Activated CD4-positive, alpha-beta T cell treated with anti-CD3 and anti-CD28 coated beads for 4 hours (primary cell): ENCODE results near the gene MALRD1.

Experiments
- DNase-seq, 2 donors: peaks; one replicate each; pipeline ENCODE4 v3.0.0-alpha.2; 2020

MALRD1 gene

DNA sequence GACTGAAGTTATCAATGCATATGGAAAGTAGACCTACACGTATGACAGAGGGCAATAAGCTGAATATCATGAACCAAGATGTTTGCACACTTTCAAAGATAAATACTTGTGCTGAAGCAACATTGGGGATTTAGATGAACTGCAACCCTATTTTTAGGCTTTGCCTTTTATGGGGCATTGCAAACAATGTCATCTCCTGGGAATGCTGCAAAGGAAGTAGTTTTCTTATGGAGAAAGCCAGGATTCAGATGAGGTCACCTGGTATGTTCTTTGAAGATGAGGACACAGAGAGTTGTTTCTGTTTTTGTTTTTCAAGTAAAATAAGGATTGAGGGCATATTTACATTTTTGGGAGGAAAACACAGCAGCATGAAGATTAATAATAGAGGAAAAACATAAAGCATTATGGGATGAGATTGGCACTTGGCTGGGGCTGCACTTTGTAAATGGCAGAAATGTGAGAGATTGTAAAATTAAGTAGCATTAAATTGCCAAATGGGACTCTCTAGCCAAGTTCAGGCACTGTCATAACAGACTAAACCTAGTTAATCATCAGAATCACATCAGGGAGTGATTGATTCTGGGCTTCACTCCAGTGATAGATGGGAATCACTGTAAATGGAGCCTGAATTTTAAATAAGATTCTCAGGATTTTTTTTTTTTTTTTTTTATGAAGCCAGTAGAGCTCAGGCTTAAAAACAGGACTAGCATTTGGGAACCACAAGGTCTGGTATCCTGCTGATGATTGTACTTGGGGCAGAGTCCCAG lies 63.1 kb downstream of the MALRD1 start:
- DNase-seq, result no peak

DNA sequence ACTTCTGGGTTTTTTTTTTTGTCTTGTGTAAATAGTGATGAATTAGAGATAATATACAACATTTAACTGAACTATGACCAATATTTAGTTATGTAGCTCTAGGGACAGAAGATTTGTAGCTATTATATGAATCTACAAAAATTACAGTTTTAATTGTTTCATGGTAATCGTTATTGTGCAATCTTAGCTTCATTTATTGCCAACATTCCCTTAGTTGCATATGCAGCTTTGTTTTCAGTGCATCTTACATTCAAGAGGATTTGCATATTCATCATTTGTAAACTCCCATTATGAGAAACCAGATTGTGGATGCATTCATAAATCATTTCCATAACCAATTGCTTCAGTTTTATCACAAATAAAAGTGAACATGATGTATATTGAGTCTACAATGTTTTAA lies 68.8 kb downstream of the MALRD1 start:
- DNase-seq, result no peak

DNA sequence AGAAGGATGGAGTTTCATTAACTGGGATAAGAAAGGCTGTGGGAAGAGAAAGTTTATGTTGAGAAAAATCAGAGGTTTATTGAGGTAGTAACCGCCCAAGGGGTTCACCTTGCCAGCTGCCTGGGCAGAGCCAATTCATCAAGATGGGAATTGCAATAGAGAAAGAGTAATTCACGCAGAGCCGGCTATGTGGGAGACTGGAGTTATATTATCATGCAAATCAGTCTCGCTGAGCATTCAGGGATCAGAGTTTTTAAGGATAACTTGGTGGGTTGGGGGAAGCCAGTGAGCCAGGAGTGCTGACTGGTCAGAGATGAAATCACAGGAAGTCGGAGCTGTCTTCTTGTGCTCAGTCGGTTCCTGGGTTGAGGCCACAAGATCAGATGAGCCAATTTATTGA lies 70.6 kb downstream of the MALRD1 start:
- no peak for DNase-seq

DNA sequence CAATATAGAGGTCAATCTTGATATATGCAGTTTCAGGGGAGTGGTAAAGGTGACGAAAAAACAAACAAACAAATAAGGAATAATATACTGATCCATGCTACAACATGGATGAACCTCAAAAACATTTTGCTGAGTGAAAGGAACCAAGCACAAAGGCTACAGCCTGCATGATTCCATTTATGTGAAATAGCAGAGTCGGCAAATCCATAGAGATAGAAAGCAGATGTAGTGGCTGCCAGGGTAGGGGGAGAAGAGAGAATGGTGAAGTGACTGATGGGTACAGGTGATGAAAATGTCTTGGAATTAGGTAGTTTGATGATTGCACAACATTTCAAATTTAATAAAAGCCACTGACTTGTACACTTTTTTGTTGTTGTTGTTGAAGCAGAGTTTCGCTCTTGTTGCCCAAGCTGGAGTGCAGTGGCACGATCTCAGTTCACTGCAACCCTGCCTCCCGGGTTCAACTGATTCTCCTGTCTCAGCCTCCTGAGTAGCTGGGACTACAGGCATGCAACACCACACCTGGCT lies 71.8 kb downstream of the MALRD1 start:
- DNase-seq, result no peak

DNA sequence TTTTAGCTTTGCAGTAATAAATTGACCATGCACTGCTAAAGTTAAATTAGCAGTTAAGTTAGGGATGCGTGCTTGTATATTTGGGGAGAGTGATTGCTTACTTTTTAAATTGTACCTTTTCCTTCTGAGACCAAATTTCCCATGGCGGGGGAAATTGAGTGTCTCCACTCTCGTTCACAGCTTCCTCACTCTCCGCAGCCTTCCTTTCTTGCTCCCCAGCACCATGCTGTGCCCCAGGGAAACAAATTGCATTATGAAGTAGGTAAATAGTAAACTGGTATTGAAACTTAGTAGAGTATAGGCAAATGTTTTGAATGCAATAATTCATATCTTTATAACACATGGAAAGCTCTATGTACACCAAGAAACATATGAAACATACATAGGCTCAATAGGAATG lies 85.4 kb downstream of the MALRD1 start:
- no peak for DNase-seq

DNA sequence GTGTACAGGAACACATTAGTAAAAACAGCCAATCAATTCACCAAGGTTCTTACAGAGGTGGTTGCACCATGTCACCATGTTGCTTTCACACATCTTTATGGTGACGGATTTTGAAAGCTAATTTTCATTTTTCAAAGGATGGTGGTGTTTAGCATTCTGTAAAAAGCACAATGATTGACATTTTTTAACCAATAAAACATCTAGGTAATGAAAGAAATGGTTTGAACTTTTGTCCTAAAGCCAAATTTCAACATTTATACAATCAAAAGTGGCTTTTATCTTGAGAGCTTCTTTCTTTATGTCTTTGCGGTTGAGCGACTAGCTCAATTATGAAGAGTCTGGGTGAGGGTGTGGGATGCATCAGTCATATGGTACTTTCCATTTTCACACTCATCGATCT lies 94.4 kb downstream of the MALRD1 start:
- DNase-seq, result no peak

DNA sequence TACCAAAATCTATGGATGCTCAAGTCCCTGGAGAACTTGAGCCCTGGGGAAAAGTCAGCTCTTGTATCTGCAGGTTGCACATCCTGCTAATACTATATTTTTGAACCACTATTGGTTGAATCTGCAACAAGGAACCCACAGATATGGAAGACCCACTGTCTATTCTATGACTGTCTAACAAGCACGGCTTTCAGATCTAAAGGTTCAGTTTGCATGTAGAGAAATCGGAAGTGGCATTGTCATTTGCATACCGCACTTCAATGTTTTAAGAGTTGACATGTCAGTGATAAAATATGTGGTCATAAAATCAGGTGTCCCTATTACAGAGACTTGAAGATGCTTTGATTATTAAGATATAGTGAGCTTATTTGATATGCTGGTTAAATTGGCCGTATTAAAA lies 95.6 kb downstream of the MALRD1 start:
- no peak for DNase-seq

DNA sequence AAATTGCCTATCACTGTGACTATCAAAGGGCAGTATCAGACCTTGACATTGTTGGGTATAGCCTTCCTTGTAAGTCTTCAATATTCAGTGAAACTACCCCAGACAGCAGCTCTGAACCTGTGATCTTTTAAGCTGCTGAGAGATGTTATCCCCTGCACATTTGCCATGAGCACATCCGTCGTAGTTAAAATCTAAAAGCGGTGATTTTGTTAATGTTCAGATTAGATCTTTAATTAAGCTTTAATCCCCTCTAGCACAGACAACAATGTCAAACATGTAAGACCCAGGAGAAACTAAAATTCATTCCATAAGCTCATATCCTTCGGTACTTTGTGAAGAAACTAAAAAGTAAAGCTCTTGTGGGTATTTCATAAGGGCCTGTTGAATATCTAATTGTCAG lies 105.8 kb downstream of the MALRD1 start:
- DNase-seq, result no peak

DNA sequence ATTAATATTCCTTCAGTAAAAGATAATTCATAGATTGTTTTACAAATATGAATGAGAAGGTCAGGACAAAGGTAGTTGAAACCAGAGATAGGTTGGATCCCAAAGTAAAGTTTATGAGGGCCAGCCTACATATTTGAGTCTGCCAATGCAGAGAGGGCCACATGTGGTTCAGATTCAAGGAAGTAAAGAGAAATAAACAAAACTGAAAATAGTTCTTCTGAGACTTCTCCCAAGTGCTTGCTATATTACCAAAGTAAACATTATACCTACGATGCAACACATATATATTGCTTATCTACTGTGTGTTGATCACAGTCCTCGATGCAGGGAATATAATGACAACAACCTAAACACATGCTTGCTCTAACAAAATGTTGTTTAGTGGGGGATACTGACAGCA lies 109.8 kb downstream of the MALRD1 start:
- DNase-seq, result no peak

DNA sequence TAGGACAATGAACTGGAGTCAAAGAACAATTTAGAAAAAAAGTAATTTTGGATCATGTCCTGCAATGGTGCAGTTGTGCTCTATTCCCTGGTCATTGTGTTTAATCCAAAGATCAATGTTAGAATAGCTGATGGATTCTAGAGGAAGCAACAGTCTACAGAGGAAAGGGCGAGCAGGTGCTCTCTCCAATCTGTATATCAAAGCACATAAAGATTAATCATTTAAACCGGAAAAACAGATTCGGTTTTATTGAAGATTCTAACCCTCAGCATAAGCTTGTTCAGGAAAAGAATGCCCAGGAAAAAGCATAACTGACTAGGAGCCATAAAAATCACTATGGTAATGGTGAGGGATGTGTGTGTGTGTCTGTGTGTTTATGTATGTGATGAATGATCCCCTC lies 110.3 kb downstream of the MALRD1 start:
- no peak for DNase-seq

DNA sequence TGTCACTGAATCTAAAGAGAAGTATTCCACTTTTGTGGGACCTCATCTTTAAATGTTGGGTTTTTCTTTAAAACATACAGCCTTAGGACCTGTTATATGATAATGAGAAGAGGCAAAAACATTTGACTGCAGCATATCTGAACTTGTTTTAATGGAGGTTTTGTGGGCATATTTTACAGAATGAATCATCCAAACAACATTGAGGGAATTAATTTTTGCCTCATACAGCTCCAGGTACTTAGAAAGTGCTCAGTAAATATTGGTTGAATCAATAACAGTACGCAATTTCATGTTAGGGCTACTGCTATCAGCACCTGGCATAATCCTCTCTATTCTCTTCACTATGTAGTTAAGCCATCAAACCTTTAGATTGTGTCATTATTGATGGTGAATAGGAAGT lies 115.9 kb downstream of the MALRD1 start:
- DNase-seq, result no peak

DNA sequence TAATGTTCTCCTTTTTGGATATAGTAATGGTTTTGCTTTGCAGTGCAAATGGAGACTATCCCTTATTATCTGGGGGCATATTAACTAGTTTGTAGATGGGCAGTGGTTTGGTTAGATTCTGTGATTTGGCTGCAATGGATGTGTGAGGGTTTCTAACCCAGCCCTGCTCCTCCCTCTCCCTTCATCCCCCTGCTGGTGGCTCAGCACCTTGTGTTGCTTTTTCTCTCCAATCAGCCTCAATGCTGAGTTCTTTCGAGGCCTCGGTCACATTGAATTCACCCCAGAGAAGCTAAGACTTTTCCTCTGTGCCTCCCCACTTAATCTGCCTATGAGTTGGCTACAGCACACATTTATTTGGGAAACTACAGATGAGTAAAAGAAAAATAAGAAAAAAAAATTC lies 120.0 kb downstream of the MALRD1 start:
- no peak for DNase-seq

DNA sequence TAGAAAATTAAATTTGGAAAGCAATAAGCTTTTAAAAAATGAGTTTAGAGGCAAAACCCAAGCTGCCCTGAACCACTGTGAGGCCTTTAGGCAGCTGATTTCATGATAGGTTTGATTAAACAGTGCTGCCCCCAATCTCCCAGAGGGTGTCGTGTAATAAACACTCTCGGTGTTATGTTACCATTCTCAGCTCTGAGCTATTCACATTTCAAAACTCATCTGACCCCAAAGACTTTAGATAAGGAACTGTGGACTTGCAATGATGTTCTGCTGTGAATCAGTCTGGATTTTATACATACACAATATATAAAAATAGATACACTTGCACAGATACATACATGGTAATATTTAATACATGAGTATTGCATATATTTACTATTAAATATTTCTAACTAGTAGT lies 120.4 kb downstream of the MALRD1 start:
- no peak for DNase-seq

DNA sequence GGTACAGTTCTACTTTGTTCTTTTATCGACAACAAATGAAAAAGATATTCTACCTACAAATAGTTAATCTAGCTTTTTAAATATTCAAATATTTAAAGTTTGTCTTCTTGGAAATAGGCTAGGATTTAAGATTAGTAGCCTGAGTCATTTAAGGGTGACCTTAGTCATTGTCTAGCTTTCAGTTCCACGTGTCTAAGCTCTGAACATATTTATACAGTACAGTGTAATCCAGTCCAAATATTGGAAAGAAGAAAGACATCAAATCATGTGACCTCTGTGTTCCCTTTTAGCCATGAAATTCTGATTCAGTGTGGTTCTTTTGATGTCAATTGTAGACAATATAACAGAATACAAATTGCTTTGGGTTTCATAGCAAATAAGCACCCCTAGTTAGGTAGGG lies 121.1 kb downstream of the MALRD1 start:
- DNase-seq, result no peak

DNA sequence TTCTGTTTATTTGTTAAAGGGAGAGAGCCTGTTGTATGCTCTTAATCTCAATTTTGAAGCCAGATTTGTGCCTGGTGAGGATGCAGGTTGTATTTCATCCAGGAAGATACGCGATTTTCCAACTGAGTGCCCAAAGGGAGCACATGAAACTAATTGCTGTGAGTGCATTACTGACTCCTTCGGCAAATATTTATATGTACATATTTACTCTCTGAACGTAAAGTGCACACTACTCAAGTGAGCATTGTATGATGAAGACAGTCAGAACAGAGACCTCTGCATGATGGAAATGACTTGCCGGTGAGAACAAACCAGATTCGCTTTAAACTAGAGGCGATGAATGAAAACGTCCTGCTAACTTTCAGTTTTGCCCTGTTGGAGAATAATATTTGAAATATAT lies 130.1 kb downstream of the MALRD1 start:
- DNase-seq, result no peak

DNA sequence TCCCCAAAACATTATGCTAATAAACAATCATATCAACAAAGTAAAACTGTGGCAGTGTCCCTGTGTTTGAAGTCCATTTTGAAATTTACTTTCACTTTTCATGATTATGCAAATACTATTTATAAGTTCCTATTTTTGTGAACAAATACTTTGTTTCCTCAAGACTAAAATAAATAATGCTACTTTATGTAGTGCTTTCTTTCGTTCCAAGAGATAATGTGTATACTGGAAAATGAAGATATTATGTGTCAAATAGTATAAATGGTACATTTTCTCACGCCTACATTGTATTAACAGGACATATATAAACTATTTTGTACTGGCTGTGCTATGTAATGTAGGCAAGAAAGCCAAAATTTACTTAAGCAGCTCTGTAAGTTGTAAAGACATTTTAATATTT lies 136.3 kb downstream of the MALRD1 start:
- no peak for DNase-seq

DNA sequence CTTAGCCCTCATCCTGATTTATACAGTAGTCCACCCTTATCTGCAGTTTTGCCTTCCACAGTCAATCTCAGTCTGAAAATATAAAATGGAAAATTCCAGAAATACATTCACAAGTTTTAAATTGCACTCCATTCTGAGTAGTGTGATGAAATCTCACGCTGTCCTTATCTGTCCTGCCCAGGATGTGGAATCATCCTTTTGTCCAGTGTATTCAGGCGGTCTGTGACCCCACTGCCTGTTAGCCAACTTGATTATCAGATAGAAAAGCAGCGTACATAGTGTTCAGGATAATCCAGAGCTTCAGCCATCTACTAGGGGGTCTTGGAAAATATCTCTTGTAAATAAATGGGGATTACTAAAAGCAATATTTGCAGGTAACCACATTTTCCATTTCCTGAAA lies 146.3 kb downstream of the MALRD1 start:
- no peak for DNase-seq

DNA sequence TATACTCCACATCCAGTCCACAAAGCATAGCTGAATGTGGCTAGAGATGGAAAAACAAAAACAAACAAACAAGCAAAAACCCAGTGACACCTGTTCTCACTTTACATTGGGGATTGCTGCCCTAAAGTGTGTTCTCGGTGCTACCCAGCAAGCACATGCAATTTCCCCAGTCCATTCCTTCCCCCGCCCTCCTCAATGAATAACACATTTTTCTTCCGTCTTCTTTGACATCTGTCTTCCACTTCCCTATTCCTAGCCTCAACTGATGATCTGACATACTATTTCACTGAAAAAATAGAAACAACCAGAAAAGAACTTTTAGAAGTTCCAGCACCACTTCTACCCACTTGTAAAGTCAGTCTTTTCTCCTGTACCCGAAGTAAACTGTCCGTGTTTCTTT lies 147.1 kb downstream of the MALRD1 start:
- no peak for DNase-seq

DNA sequence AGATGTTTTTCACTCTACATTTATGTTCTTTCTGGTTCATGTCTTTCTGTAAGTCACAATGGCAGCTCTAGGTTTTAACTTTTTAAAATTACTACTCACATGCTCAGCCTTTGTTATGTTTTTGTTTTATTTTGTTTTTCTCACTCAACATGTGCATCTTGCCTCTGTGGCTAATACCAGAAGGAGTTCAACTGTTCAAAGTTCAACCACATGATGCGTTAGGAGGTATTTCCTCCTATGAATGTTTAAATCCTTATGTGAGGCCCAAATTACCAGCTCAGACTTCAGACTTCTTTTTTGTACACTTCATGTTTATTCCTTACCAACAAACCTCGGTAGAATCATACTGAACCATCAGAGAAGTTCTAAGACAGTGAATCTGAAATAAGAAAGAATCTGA lies 151.6 kb downstream of the MALRD1 start:
- no peak for DNase-seq

DNA sequence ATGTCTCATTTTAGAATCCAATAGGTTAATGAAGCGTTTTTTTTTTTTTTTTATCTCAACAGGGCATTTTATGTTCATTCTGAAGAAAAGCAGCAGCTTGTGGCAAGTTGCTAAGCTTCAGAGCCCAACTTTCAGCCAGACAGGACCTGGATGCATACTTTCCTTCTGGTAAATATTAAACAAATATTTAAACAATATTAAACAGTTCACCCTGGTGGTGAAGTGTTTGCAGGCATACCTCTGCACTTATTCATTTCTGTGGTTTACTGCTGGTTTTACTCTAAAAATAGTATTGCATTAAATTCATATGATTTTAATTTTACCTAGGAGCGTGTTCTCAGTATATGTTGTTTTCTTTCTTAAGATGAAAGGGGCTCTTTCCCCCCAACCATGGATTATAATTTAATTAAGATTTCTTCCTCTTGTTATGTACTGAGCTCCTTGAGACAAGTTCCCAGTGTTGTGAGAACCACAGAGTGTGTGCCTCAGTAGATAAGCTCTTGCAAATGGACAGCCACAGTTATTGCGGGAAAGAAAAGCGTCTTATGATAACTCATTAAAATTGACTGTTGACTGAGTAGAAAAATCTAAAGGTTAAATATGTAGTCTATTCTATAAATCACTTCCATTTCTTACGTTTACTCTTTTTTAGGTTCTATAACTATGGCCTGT lies 155.8 kb downstream of the MALRD1 start:
- DNase-seq, result no peak

DNA sequence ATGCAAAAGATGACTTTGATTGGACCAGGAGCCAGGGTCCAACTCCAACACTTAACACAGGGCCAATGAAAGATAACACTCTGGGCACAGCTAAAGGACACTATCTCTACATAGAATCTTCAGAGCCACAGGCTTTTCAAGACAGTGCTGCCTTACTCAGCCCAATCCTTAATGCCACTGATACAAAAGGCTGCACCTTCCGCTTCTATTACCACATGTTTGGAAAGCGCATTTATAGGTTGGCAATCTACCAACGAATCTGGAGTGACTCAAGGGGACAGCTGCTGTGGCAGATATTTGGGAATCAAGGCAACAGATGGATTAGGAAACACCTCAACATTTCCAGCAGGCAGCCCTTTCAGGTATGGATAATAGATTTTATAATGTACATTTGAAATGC lies 160.7 kb downstream of the MALRD1 start:
- DNase-seq, result no peak

DNA sequence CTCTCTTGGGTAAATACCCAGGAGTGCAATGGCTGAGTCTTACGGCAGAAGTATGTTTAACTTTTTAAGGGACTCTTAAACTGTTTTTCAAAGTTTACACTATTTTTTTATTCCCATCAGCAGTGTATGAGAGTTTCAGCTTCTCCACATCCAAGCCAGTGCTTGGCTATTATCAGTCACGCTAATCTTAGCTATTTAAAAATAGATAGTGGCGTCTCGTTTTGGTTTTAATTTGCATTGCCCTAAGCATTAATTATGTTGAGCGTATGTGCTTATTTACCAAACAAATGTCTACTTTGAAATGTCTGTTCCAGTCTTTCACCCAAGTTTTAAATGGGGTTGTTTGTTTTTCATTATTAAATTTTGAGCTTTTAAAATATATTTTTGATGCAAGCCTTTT lies 164.0 kb downstream of the MALRD1 start:
- no peak for DNase-seq

DNA sequence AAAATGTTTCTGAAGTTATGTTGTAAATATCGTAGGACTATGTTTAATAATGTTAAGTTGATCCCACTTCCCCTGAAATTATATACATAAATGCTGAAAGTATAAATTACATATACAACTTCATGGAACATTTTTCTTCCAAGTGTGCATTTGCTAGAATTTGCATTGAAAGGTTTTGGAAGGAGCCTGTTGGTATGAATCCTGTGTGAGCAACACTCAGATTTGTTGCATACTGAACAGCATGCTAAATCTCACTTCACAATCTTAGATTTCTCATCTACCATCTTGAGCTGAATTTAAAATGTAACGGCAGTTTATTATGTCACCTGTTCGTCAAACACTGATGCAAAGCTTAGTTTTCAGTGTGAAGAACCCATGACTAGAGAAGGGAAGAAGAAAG lies 172.6 kb downstream of the MALRD1 start:
- DNase-seq, result no peak

DNA sequence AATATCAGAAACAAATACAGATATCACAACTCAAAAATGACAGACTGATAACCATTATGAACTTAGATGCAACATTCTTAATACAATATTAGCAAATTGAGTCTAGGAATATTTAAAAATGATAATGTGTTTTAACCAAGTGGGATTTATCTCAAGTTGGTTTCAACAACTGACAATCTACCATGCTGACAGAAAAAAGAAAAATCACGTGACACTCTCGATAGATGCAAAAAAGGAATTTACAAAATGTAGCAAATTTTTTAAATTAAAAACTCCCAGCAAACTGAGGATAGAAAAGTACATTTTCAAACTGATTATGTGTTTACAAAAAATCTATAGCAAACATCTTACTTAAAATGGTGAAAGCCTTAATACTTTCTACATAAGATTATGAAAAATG lies 177.4 kb downstream of the MALRD1 start:
- no peak for DNase-seq

DNA sequence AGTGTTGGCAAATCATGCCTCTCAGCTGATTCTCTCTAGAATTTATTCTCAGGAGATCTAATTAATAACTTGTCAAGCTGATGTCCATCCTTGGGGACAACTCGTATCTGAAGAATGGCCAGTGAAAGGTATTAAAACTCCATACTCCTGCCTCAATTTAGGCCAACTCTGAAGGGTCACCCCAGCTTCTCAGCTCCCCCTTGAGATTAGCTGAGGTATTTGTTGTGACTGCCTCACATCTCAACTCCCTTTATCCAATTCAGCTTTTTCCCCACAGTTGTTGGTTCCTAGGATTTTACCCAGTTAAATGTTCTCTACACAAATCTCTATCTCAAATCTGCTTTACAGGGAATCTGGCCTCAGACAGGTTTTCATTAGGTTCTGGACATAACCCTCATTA lies 182.4 kb downstream of the MALRD1 start:
- no peak for DNase-seq
